HEK293 (cell line): Measurements from ENCODE around the gene FAM184A.

Experiments
- CTCF ChIP-seq: fragments of 450-650 bp; formaldehyde crosslinking; IDR thresholded peaks from 2 replicates; pipeline ENCODE4 v1.5.1; 2016; ENCODE audit warnings: missing biosample characterization, missing genetic modification characterization
- GLIS2 ChIP-seq: fragments of 450-650 bp; formaldehyde crosslinking; IDR thresholded peaks from 2 replicates; pipeline ENCODE4 v1.5.1; 2016; ENCODE audit warnings: missing biosample characterization, missing genetic modification characterization
- KLF9 ChIP-seq: fragments of 450-650 bp; formaldehyde crosslinking; IDR thresholded peaks from 2 replicates; pipeline ENCODE4 v1.5.1; 2016; ENCODE audit warnings: missing biosample characterization, missing genetic modification characterization, low read depth
- OVOL3 ChIP-seq: fragments of 450-650 bp; formaldehyde crosslinking; IDR thresholded peaks from 2 replicates; pipeline ENCODE4 v1.5.1; 2016; ENCODE audit warnings: missing biosample characterization, missing genetic modification characterization
- REPIN1 ChIP-seq: fragments of 450-650 bp; formaldehyde crosslinking; IDR thresholded peaks from 2 replicates; pipeline ENCODE4 v1.5.1; 2017; ENCODE audit warnings: missing biosample characterization, missing genetic modification characterization, low read depth
- SCRT1 ChIP-seq: fragments of 450-650 bp; formaldehyde crosslinking; IDR thresholded peaks from 2 replicates; pipeline ENCODE4 v1.5.1; 2016; ENCODE audit warnings: missing biosample characterization, missing genetic modification characterization, borderline replicate concordance
- SETDB1 ChIP-seq: IDR thresholded peaks from one replicate; pipeline ENCODE4 v1.6.1; 2017; ENCODE audit warnings: mild to moderate bottlenecking, low read length, moderate library complexity, mixed read lengths; ENCODE audit not compliant: insufficient read length
- SP2 ChIP-seq: fragments of 450-650 bp; formaldehyde crosslinking; IDR thresholded peaks from 2 replicates; pipeline ENCODE4 v1.5.1; 2016; ENCODE audit warnings: missing biosample characterization, missing genetic modification characterization
- SP3 ChIP-seq: fragments of 450-650 bp; formaldehyde crosslinking; IDR thresholded peaks from 2 replicates; pipeline ENCODE4 v1.5.1; 2016; ENCODE audit warnings: missing biosample characterization, missing genetic modification characterization
- ZBTB17 ChIP-seq: fragments of 450-650 bp; formaldehyde crosslinking; IDR thresholded peaks from 2 replicates; pipeline ENCODE4 v1.5.1; 2016; ENCODE audit warnings: missing biosample characterization, missing genetic modification characterization
- ZBTB20 ChIP-seq: fragments of 450-650 bp; formaldehyde crosslinking; IDR thresholded peaks from 2 replicates; pipeline ENCODE4 v1.5.1; 2016; ENCODE audit warnings: missing biosample characterization, missing genetic modification characterization
- ZBTB8A ChIP-seq: fragments of 450-650 bp; formaldehyde crosslinking; IDR thresholded peaks from 2 replicates; pipeline ENCODE4 v1.5.1; 2016; ENCODE audit warnings: missing biosample characterization, missing genetic modification characterization
- ZEB2 ChIP-seq: fragments of 450-650 bp; formaldehyde crosslinking; IDR thresholded peaks from 2 replicates; pipeline ENCODE4 v1.5.1; 2016; ENCODE audit warnings: missing biosample characterization, missing genetic modification characterization
- ZFP69B ChIP-seq: fragments of 450-650 bp; formaldehyde crosslinking; IDR thresholded peaks from 2 replicates; pipeline ENCODE4 v1.5.1; 2016; ENCODE audit warnings: missing biosample characterization, missing genetic modification characterization
- ZNF157 ChIP-seq: fragments of 450-650 bp; formaldehyde crosslinking; IDR thresholded peaks from 2 replicates; pipeline ENCODE4 v1.5.1; 2016; ENCODE audit warnings: missing biosample characterization, missing genetic modification characterization
- ZNF2 ChIP-seq: fragments of 450-650 bp; formaldehyde crosslinking; IDR thresholded peaks from 2 replicates; pipeline ENCODE4 v1.5.1; 2016; ENCODE audit warnings: missing biosample characterization, missing genetic modification characterization
- ZNF248 ChIP-seq: fragments of 450-650 bp; formaldehyde crosslinking; IDR thresholded peaks from 2 replicates; pipeline ENCODE4 v1.5.1; 2017; ENCODE audit warnings: missing biosample characterization, missing genetic modification characterization
- ZNF324 ChIP-seq: fragments of 450-650 bp; formaldehyde crosslinking; IDR thresholded peaks from 2 replicates; pipeline ENCODE4 v1.5.1; 2016; ENCODE audit warnings: missing biosample characterization, missing genetic modification characterization
- ZNF391 ChIP-seq: fragments of 450-650 bp; formaldehyde crosslinking; IDR thresholded peaks from 2 replicates; pipeline ENCODE4 v1.5.1; 2016; ENCODE audit warnings: low read depth, missing biosample characterization, missing genetic modification characterization, borderline replicate concordance
- ZNF426 ChIP-seq: fragments of 450-650 bp; formaldehyde crosslinking; IDR thresholded peaks from 2 replicates; pipeline ENCODE4 v1.5.1; 2017; ENCODE audit warnings: missing biosample characterization, missing genetic modification characterization, mild to moderate bottlenecking, inconsistent platforms, moderate library complexity
- ZNF561 ChIP-seq: fragments of 450-650 bp; IDR thresholded peaks from 2 replicates; pipeline ENCODE4 v1.5.1; 2018; ENCODE audit warnings: missing biosample characterization, missing genetic modification characterization, borderline replicate concordance
- ZNF571 ChIP-seq: fragments of 450-650 bp; formaldehyde crosslinking; IDR thresholded peaks from 2 replicates; pipeline ENCODE4 v1.5.0; 2017; ENCODE audit warnings: missing biosample characterization, missing genetic modification characterization
- ZNF580 ChIP-seq: fragments of 450-650 bp; formaldehyde crosslinking; IDR thresholded peaks from 2 replicates; pipeline ENCODE4 v1.5.1; 2016; ENCODE audit warnings: missing biosample characterization, missing genetic modification characterization
- ZNF585B ChIP-seq: fragments of 450-650 bp; formaldehyde crosslinking; IDR thresholded peaks from 2 replicates; pipeline ENCODE4 v1.5.1; 2016; ENCODE audit warnings: missing biosample characterization, missing genetic modification characterization
- ZNF600 ChIP-seq: fragments of 450-650 bp; formaldehyde crosslinking; IDR thresholded peaks from 2 replicates; pipeline ENCODE4 v1.5.1; 2016; ENCODE audit warnings: missing biosample characterization, missing genetic modification characterization
- ZNF629 ChIP-seq: fragments of 450-650 bp; formaldehyde crosslinking; IDR thresholded peaks from 2 replicates; pipeline ENCODE4 v1.5.1; 2017; ENCODE audit warnings: missing biosample characterization, missing genetic modification characterization
- ZNF660 ChIP-seq: fragments of 450-650 bp; IDR thresholded peaks from 2 replicates; pipeline ENCODE4 v1.5.1; 2018; ENCODE audit warnings: missing biosample characterization, mild to moderate bottlenecking, missing genetic modification characterization
- ZNF768 ChIP-seq: fragments of 450-650 bp; formaldehyde crosslinking; IDR thresholded peaks from 2 replicates; pipeline ENCODE4 v1.5.1; 2018; ENCODE audit warnings: missing biosample characterization, mild to moderate bottlenecking, missing genetic modification characterization
- ZSCAN30 ChIP-seq: fragments of 450-650 bp; IDR thresholded peaks from 2 replicates; pipeline ENCODE4 v1.5.1; 2018; ENCODE audit warnings: missing biosample characterization, mild to moderate bottlenecking, missing genetic modification characterization, moderate library complexity
- ZSCAN5A ChIP-seq: fragments of 450-650 bp; formaldehyde crosslinking; IDR thresholded peaks from 2 replicates; pipeline ENCODE4 v1.5.1; 2016; ENCODE audit warnings: missing biosample characterization, missing genetic modification characterization
- ZXDB ChIP-seq: fragments of 450-650 bp; formaldehyde crosslinking; IDR thresholded peaks from 2 replicates; pipeline ENCODE4 v1.5.1; 2016; ENCODE audit warnings: missing biosample characterization, missing genetic modification characterization
- TF ChIP-seq, protein P1 (sequence below): fragments of 450-650 bp; formaldehyde crosslinking; IDR thresholded peaks from 2 replicates; pipeline ENCODE4 v1.5.1; 2016; ENCODE audit warnings: missing biosample characterization, missing genetic modification characterization
- TF ChIP-seq, protein P2 (sequence below): fragments of 450-650 bp; formaldehyde crosslinking; IDR thresholded peaks from 2 replicates; pipeline ENCODE4 v1.5.1; 2017; ENCODE audit warnings: missing biosample characterization, missing genetic modification characterization

Gene FAM184A

GRCh38 chr6:118934461-118935330 is 143.8 kb downstream of the FAM184A start, which contains the start of gene MCM9 (continued):
- TF ChIP-seq SCRT1 (no peak), SP3 (tag by site-specific recombination) (peak; percentile 81), ZEB2 (tag by site-specific recombination) (peak; percentile 78), ZNF600 (tag by site-specific recombination) (peak; percentile 61; the same call in 1 of the 2 replicates), REPIN1 (tag by site-specific recombination) (peak; percentile 33; the same call in 1 of the 2 replicates), ZNF157 (tag by site-specific recombination) (no peak), ZSCAN30 (tag by site-specific recombination) (0 out of 2 replicates have a peak, but pooled peaks have one; percentile 17), ZNF248 (tag by site-specific recombination) (no peak), ZNF585B (tag by site-specific recombination) (no peak), ZNF561 (peak; percentile 47), SETDB1 (no peak), ZBTB20 (tag by site-specific recombination) (peak; percentile 23; the same call in 1 of the 2 replicates), ZNF391 (tag by site-specific recombination) (peak; percentile 84; the same call in 1 of the 2 replicates), ZNF768 (0 out of 2 replicates have a peak, but pooled peaks have one; percentile 29), ZBTB17 (0 out of 2 replicates have a peak, but pooled peaks have one; percentile 16), ZNF426 (tag by site-specific recombination) (no peak), ZXDB (peak; percentile 77), ZNF571 (tag by site-specific recombination) (no peak), ZNF580 (no peak), ZNF629 (tag by site-specific recombination) (peak; percentile 28; the same call in 1 of the 2 replicates), ZSCAN5A (tag by site-specific recombination) (0 out of 2 replicates have a peak, but pooled peaks have one; percentile 37), ZNF2 (peak; percentile 82; the same call in 1 of the 2 replicates), SP2 (tag by site-specific recombination) (peak; percentile 92), ZFP69B (tag by site-specific recombination) (no peak), ZNF324 (peak; percentile 46; the same call in 1 of the 2 replicates), OVOL3 (no peak; the same call in 1 of the 2 replicates), KLF9 (peak; percentile 50), GLIS2 (tag by site-specific recombination) (peak; percentile 10; the same call in 1 of the 2 replicates), ZBTB8A (tag by site-specific recombination) (peak; percentile 37; the same call in 1 of the 2 replicates), CTCF (tag by site-specific recombination) (no peak), ZNF660 (peak; percentile 52; the same call in 1 of the 2 replicates)
- TF ChIP-seq, protein P1, sequence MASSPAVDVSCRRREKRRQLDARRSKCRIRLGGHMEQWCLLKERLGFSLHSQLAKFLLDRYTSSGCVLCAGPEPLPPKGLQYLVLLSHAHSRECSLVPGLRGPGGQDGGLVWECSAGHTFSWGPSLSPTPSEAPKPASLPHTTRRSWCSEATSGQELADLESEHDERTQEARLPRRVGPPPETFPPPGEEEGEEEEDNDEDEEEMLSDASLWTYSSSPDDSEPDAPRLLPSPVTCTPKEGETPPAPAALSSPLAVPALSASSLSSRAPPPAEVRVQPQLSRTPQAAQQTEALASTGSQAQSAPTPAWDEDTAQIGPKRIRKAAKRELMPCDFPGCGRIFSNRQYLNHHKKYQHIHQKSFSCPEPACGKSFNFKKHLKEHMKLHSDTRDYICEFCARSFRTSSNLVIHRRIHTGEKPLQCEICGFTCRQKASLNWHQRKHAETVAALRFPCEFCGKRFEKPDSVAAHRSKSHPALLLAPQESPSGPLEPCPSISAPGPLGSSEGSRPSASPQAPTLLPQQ, result 0 out of 2 replicates have a peak, but pooled peaks have one; percentile 24
- TF ChIP-seq, protein P2, sequence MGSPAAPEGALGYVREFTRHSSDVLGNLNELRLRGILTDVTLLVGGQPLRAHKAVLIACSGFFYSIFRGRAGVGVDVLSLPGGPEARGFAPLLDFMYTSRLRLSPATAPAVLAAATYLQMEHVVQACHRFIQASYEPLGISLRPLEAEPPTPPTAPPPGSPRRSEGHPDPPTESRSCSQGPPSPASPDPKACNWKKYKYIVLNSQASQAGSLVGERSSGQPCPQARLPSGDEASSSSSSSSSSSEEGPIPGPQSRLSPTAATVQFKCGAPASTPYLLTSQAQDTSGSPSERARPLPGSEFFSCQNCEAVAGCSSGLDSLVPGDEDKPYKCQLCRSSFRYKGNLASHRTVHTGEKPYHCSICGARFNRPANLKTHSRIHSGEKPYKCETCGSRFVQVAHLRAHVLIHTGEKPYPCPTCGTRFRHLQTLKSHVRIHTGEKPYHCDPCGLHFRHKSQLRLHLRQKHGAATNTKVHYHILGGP (tag by site-specific recombination), result no peak
